Neuronal stem cell (in vitro differentiated cells): ENCODE measurements around the gene GDF7.

Experiments
- DNase-seq: peaks from one replicate; pipeline ENCODE4 v3.0.0-alpha.2; 2013; ENCODE audit warnings: low spot score
- H2AFZ ChIP-seq: one replicate; pipeline ENCODE4 v1.6.1; 2013; ENCODE audit warnings: mild to moderate bottlenecking, low read length, inconsistent platforms
- H2AK5ac ChIP-seq: 2 replicates; pipeline ENCODE4 v1.6.1; 2013; ENCODE audit warnings: low read depth, mild to moderate bottlenecking, inconsistent platforms, low read length, moderate library complexity, mixed read lengths
- H2BK120ac ChIP-seq: 2 replicates; pipeline ENCODE4 v1.6.1; 2013; ENCODE audit warnings: low read depth, mild to moderate bottlenecking, inconsistent platforms, low read length, moderate library complexity, mixed read lengths
- H2BK12ac ChIP-seq: one replicate; pipeline ENCODE4 v1.6.1; 2013; ENCODE audit warnings: low read length, inconsistent platforms
- H2BK15ac ChIP-seq: 2 replicates; pipeline ENCODE4 v1.6.1; 2013; ENCODE audit warnings: mild to moderate bottlenecking, low read length, inconsistent platforms, mixed read lengths
- H2BK5ac ChIP-seq: one replicate; pipeline ENCODE4 v1.6.1; 2013; ENCODE audit warnings: inconsistent platforms, mild to moderate bottlenecking, low read length, moderate library complexity
- H3K14ac ChIP-seq: one replicate; pipeline ENCODE4 v1.6.1; 2013; ENCODE audit warnings: low read length, inconsistent platforms
- H3K18ac ChIP-seq: 2 replicates; pipeline ENCODE4 v1.6.1; 2013; ENCODE audit warnings: low read length, inconsistent platforms
- H3K23ac ChIP-seq: 2 replicates; pipeline ENCODE4 v1.6.1; 2013; ENCODE audit warnings: low read depth, mild to moderate bottlenecking, mixed read lengths, low read length, inconsistent platforms; ENCODE audit not compliant: poor library complexity
- H3K27ac ChIP-seq: replicated peaks from 3 replicates; pipeline ENCODE4 v1.5.1; 2013; ENCODE audit warnings: low read length, inconsistent platforms
- H3K27me3 ChIP-seq, 3 experiments: 2 replicates each; pipeline ENCODE4 v1.6.1; 2013; ENCODE audit warnings: low read length in 3 of 3, mild to moderate bottlenecking in 2 of 3, inconsistent platforms in 1 of 3, low read depth in 1 of 3, mixed read lengths in 1 of 3, moderate library complexity in 1 of 3; ENCODE audit not compliant: control insufficient read depth in 3 of 3, insufficient read depth in 3 of 3
- H3K36me3 ChIP-seq, 2 donors: replicated peaks in 1 of 2; 2 replicates each; pipeline ENCODE4 v1.6.1; 2013; ENCODE audit warnings: low read length in 2 of 2; ENCODE audit not compliant: control insufficient read depth in 2 of 2, insufficient read depth in 2 of 2
- H3K4ac ChIP-seq: 2 replicates; pipeline ENCODE4 v1.6.1; 2013; ENCODE audit warnings: inconsistent platforms, mild to moderate bottlenecking, low read length, moderate library complexity
- H3K4me1 ChIP-seq, 2 donors: 1 replicate in 1 of 2; 2 replicates in 1 of 2; pipeline ENCODE4 v1.6.1; 2013; ENCODE audit warnings: low read length in 2 of 2, low read depth in 1 of 2; ENCODE audit not compliant: control insufficient read depth in 2 of 2, insufficient read depth in 1 of 2
- H3K4me2 ChIP-seq: one replicate; pipeline ENCODE4 v1.6.1; 2013; ENCODE audit warnings: mild to moderate bottlenecking, low read length, inconsistent platforms; ENCODE audit not compliant: insufficient read depth, poor library complexity, severe bottlenecking
- H3K4me3 ChIP-seq, 2 donors: 2 replicates each; pipeline ENCODE4 v1.5.1; 2013; ENCODE audit warnings: low read length in 2 of 2, mild to moderate bottlenecking in 2 of 2, inconsistent platforms in 1 of 2, moderate library complexity in 1 of 2
- H3K79me1 ChIP-seq: one replicate; pipeline ENCODE4 v1.6.1; 2013; ENCODE audit warnings: low read depth, mild to moderate bottlenecking, inconsistent platforms, low read length, moderate library complexity
- H3K9ac ChIP-seq: one replicate; pipeline ENCODE4 v1.6.1; 2013; ENCODE audit warnings: mild to moderate bottlenecking, low read depth, low read length, inconsistent platforms; ENCODE audit not compliant: poor library complexity
- H3K9me3 ChIP-seq, 2 donors: replicated peaks in 1 of 2; 2 replicates each; pipeline versions ENCODE3 to v1.6.1; 2013; ENCODE audit warnings: low read length in 2 of 2, mild to moderate bottlenecking in 2 of 2, inconsistent platforms in 1 of 2, low read depth in 1 of 2, mixed read lengths in 1 of 2, moderate library complexity in 1 of 2; ENCODE audit not compliant: control insufficient read depth in 2 of 2, insufficient read depth in 1 of 2
- H4K8ac ChIP-seq: one replicate; pipeline ENCODE4 v1.6.1; 2013; ENCODE audit warnings: low read depth, mild to moderate bottlenecking, inconsistent platforms, low read length, moderate library complexity
- H4K91ac ChIP-seq: one replicate; pipeline ENCODE4 v1.6.1; 2013; ENCODE audit warnings: low read length, low read depth, mild to moderate bottlenecking, inconsistent platforms; ENCODE audit not compliant: poor library complexity
- whole genome bisulfite sequencing, 2 donors: extraction: QIAGEN DNeasy Blood & Tissue Kit; methylation state at CpG; one replicate each; pipeline ENCODE4 v1.1.7; 2013; ENCODE audit warnings: missing lambda C conversion rate in 2 of 2, mixed read lengths in 1 of 2; ENCODE audit not compliant: insufficient read length in 2 of 2, insufficient replicate concordance in 1 of 2; ENCODE audit errors: extremely low coverage in 2 of 2; 5-methylcytosine and 5-hydroxymethylcytosine counted together

Gene GDF7

DNA sequence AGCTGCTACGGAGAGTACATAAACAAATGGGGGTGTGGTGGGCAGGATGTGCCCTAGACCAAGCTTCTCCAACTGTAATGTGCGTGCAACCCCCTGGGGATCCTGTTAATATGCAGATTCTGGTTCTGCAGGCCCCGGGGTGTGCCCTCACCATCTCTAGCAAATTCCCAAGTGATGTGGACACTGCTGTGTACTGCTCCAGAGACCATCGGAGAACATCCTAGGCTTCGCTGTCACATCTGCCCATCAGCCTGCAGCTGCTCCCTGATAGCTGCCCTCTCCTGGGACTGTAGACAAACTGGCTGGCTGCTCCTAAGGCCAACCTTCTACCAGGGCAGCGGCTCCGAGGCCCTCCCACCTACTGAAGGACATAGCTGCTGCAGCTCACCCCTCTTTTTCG lies 19.2 kb upstream of the GDF7 start:
- Histone ChIP-seq H3K27ac (no peak overlapping the region), H3K9ac (no peak overlapping the region), H3K23ac (no peak overlapping the region), H2AFZ (no peak overlapping the region), H3K27me3 (peaks cover 0 to 6% (median 2%) of the 10 kb centered on the region in 3 experiments), H3K9me3 (no peaks in the 10 kb centered on the region), H3K18ac (no peak overlapping the region), H3K4me3 (no peak overlapping the region), H2BK15ac (no peak overlapping the region), H3K4me2 (no peak overlapping the region), H4K8ac (no peak overlapping the region), H4K91ac (no peak overlapping the region), H3K79me1 (no peaks in the 10 kb centered on the region), H2BK120ac (no peak overlapping the region), H2BK5ac (peak overlapping the region; percentile 58), H3K4me1 (peaks cover 6 to 24% of the 10 kb centered on the region in 2 donors), H3K14ac (no peak overlapping the region), H2BK12ac (no peak overlapping the region), H3K36me3 (peaks cover 0 to 8% of the 10 kb centered on the region in 2 donors), H3K4ac (no peak overlapping the region), H2AK5ac (no peak overlapping the region)
- WGBS, 2 donors: no CpG with 5 or more reads among the region's 8 CpGs
- DNase-seq: no peak

GRCh38 chr2:20648206-20648605 lies 18.7 kb upstream of the GDF7 start:
- no peak overlapping the region for H3K4me3 ChIP-seq
- no peak overlapping the region for H2AFZ ChIP-seq
- WGBS, 2 donors: no CpG with 5 or more reads among the region's 4 CpGs

GRCh38 chr2:20648831-20649230 lies 18.1 kb upstream of the GDF7 start:
- Histone ChIP-seq H2BK12ac (no peak overlapping the region), H4K8ac (no peak overlapping the region), H3K4me2 (no peak overlapping the region), H3K4ac (no peak overlapping the region), H2AK5ac (no peak overlapping the region), H3K9ac (no peak overlapping the region), H4K91ac (no peak overlapping the region), H3K27ac (no peak overlapping the region), H2BK15ac (no peak overlapping the region), H3K18ac (no peak overlapping the region), H3K14ac (no peak overlapping the region), H2AFZ (no peak overlapping the region), H3K27me3 (peaks cover 0 to 10% (median 2%) of the 10 kb centered on the region in 3 experiments), H2BK120ac (peak overlapping the region; percentile 14), H3K36me3 (peaks cover 0 to 8% of the 10 kb centered on the region in 2 donors), H3K79me1 (no peaks in the 10 kb centered on the region), H2BK5ac (peak overlapping the region; percentile 47), H3K9me3 (no peaks in the 10 kb centered on the region), H3K4me3 (no peak overlapping the region), H3K4me1 (peaks cover 6 to 24% of the 10 kb centered on the region in 2 donors), H3K23ac (no peak overlapping the region)
- no peak for DNase-seq
- whole genome bisulfite sequencing, 2 donors: no CpG with 5 or more reads among the region's 9 CpGs

More at GRCh38 chr2:20648206-20648605, 18.7 kb upstream of the GDF7 start:
- Histone ChIP-seq H3K79me1 (no peaks in the 10 kb centered on the region), H3K27me3 (peaks cover 0 to 9% (median 2%) of the 10 kb centered on the region in 3 experiments), H4K8ac (no peak overlapping the region), H3K36me3 (peaks cover 0 to 8% of the 10 kb centered on the region in 2 donors), H3K4me1 (peaks cover 6 to 24% of the 10 kb centered on the region in 2 donors), H3K23ac (no peak overlapping the region), H3K9me3 (no peaks in the 10 kb centered on the region), H2BK12ac (no peak overlapping the region), H3K4me2 (no peak overlapping the region), H3K4ac (no peak overlapping the region), H4K91ac (no peak overlapping the region), H2AK5ac (no peak overlapping the region), H3K18ac (peak overlapping the region; percentile 6), H2BK5ac (peak overlapping the region; percentile 58), H3K14ac (no peak overlapping the region), H2BK120ac (no peak overlapping the region), H3K27ac (no peak overlapping the region), H2BK15ac (no peak overlapping the region), H3K9ac (no peak overlapping the region)
- no peak for DNase-seq

DNA sequence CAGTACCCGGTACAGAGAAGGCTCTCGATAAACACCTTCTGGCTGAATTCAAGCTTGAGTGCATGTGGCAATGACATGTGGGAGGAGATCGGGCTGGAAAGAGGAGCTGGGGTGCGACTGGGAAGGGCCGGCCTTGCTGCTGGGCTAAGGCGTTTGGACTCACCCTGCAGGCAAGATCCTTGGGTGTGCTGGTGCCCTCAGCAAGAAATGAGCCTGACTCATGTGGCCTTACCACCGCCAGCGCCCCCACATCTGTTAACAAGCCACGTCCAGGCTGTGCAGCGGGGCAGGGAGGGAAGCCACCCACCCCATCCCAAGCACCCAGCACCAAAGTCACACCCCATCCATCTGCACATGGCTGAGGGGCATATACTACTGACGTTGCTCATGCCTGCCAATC lies 17.4 kb upstream of the GDF7 start:
- Histone ChIP-seq H3K9me3 (no peaks in the 10 kb centered on the region), H3K27ac (no peak overlapping the region), H4K91ac (peak overlapping the region; percentile 77), H3K36me3 (peaks cover 0 to 8% of the 10 kb centered on the region in 2 donors), H3K27me3 (peaks cover 0 to 16% (median 2%) of the 10 kb centered on the region in 3 experiments), H2BK15ac (peak overlapping the region; percentile 16), H2AFZ (no peak overlapping the region), H3K4me2 (no peak overlapping the region), H3K4ac (no peak overlapping the region), H2BK12ac (no peak overlapping the region), H3K9ac (peak overlapping the region; percentile 36), H3K4me1 (peaks cover 6 to 24% of the 10 kb centered on the region in 2 donors), H2AK5ac (peak overlapping the region; percentile 31), H3K4me3 (no peak overlapping the region), H2BK120ac (no peak overlapping the region), H3K18ac (no peak overlapping the region), H3K23ac (no peak overlapping the region), H3K79me1 (no peaks in the 10 kb centered on the region), H4K8ac (no peak overlapping the region), H2BK5ac (peak overlapping the region; percentile 47), H3K14ac (no peak overlapping the region)
- no CpG with 5 or more reads among the region's 11 CpGs for WGBS, 2 donors
- no peak for DNase-seq
